Stimulated activated CD4-positive, alpha-beta T cell treated with anti-CD3 and anti-CD28 coated beads, Interleukin-15, amount 100 ng/mL, for 48 hours (primary cell): ENCODE data around the gene ADCK1.
"Not testable (repeated sequence)": the region's sequence is repeated elsewhere in the genome, so short reads cannot be mapped to it uniquely, and the experiment has no call there.

Experiments
- DNase-seq, 2 donors: peaks; one replicate each; pipeline ENCODE4 v3.0.0-alpha.2; 2020; ENCODE audit warnings: low read depth in 2 of 2

The ADCK1 gene

DNA sequence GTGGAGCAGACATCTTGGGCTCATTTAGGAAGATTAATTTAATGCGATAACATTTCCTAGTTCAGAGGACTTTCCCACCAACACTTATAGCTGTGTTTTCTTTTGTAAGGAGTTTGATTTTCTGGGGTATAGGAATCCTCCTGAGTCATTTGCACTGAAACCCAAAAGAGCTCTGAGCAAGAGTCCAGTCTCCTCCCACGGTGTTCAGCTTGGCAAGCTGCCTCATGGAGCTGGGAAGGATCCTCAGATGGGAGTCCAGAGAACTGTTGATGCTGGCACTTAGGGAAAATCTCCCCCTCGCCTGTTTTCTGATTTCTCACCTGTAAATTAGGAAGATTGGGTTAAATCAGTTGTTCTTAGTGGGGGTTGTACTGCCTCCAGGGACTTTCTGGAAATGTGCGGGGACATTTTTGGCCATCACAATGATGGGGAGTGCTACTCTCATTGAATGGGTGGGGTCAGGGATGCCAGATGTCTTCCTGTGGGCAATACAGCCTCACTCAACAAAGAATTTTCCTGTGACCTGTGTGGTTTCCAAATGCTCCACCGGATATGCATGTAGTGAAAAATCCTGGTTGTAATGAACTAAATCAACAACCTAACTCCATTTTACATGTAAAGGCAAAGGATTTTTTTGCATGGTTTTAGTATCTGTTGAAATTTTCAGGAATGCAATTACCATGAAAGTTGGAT lies 150.6 kb downstream of the ADCK1 start:
- DNase-seq = no peak

DNA sequence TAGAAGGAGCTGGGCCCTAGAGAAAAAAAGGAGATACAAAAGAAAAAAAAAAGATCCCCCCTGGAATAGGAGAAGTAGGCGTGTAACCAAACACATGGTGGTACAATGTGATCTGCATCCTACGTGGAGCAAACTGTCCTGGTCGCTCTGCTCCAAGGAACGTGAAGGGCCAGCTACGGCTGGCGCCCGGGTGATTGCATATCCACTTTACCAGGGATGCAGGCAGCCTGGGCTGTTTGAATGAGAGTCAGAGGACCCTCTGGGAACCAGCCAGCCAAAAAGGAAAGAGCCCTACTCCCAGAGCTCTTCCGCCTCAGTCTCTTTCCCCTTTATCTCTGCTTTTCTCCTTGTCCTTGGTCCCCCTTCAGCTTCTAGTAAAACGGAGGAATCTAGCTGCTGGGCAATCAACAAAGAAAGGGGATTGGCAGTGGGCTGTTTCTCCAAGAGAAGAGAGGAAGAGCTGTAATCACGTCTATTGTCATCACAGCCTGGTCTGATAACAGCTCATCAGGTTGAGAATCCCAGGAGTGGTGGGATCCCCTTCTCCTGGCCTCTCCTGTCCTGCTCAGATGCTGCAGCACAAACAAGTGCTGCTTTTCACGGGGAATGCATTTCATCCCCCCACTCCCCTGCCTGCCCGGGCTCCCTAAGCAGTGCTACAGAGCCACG lies 156.0 kb downstream of the ADCK1 start:
- DNase-seq = no peak

DNA sequence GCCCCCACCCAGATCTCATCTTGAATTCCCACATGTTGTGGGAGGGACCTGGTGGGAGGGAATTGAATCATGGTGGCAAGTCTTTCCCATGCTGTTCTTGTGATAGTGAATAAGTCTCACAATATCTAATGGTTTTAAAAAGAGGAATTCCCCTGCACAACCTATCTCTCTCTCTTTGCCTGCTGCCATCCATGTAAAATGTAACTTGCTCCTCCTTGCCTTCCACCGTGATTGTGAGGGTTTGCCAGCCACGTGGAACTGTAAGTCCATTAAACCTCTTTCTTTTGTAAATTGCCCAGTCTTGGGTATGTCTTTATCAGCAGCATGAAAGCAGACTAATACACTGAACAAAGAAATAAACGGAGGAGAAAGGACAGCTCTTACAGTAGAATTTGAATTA lies 159.8 kb downstream of the ADCK1 start:
- DNase-seq = not testable (repeated sequence)

GRCh38 chr14:77961847-77962580 lies 162.1 kb downstream of the ADCK1 start:
- no peak for DNase-seq

- DNase-seq = no peak
Observed at GRCh38 chr14:77962731-77963520, 163.0 kb downstream of the ADCK1 start.

DNA sequence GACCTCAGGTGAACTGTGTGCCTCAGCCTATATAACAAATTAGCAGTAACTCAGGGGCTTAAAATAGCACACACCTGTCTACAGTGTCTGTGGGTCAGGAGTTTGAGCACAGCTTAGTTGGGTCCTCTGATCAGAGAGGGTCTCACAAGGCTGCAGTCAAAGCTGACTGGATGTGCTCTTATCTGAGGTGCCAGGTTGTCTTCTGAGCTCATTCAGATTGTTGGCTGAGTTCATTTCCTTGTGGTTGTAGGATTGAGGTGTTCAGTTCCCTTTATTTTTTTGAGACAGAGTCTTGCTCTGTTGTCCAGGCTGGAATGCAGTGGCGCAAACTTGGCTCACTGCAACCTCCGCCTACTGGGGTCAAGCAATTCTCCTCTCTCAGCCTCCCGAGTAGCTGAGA lies 164.7 kb downstream of the ADCK1 start:
- no peak for DNase-seq

GRCh38 chr14:77965050-77965449 lies 165.1 kb downstream of the ADCK1 start:
- no peak for DNase-seq

- DNase-seq = no peak
Observed at GRCh38 chr14:77965919-77966435, 166.1 kb downstream of the ADCK1 start.

GRCh38 chr14:77967110-77967509 lies 167.2 kb downstream of the ADCK1 start:
- DNase-seq = no peak

- DNase-seq = no peak
Observed at GRCh38 chr14:77970646-77971045, 170.7 kb downstream of the ADCK1 start.

- DNase-seq = no peak
Observed at GRCh38 chr14:77973246-77973645, 173.3 kb downstream of the ADCK1 start.

GRCh38 chr14:77976591-77976990 lies 176.7 kb downstream of the ADCK1 start:
- no peak for DNase-seq

- no peak for DNase-seq
Observed at GRCh38 chr14:77979171-77979570, 179.3 kb downstream of the ADCK1 start.

DNA sequence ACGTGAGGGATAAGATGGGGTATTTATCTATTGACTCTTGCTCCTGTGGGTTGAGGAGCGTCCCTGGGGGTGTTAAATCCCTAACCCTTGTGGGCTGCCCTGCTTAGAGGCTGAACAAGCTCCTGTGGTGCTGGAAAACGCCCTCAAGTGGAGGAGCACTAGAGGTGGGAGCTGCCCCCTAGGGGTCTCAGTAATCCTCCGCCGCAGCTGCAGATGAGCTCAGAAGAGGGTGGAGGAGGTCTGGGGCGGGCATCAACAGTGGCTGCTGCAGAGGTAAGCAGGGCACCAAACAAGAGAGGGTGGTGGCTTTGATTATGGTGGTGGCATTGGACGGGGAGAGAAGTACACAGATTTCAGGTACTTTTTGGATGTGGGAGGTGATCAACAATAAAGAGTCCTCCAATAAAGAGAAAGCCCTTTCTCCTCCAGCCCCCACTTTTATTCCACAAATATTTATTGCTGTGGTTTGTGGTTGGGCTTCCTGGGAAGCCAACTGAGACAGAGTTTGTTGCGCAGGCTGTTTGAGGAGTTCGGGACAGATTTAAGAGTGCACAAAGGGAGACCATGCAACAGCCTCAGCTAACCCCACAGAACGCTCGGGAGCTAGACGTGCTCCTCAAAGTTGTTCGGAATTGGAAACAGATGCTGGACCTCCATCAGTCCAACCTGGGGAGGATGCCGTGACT lies 179.9 kb downstream of the ADCK1 start:
- DNase-seq = no peak

DNA sequence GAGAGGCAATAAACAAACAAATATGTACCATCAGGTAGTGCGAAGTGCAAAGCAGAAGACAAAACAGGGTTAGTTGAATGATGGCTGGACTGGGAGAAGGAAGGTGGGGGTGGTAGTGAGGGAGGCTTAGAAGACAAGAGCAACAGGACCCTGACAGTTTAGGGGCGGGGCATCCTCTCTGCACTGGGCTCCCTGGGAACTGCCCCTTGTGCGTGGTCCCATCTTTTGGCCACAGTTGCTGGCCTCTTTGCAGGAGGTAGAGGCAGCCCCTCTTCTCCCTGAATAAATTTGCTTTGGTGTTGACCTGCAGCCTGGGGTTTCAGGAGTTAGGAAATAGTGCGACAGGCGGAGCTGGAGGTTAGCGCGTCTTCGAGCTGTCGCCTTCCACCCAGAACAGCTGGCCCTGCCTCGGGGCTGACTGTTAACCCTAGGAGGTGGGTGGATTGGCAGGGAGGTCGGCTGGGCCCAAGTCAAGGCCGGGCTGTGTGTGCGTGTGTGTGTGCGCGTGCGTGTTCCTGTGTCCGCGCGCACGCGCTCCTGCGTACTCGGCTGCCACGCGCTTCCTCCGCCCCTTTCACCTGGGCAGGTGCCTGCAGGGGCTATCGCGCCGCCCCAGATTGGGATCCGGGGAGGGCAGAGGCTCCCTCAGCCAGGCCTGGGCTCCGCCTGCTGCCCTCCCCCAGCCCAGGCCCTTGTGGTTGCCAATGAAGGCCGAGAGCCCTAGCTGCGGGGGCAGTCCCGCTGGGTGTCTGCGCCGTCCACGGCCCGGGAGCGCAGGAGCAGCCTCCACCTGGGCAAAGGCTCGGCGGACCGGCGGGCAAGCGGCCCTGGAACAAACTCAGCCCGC lies 180.8 kb downstream of the ADCK1 start:
- no peak for DNase-seq
